ENCODE data around the gene PROKR1.
"Not testable (repeated sequence)": the region's sequence is repeated elsewhere in the genome, so short reads cannot be mapped to it uniquely, and the experiment has no call there.

The PROKR1 gene

GRCh38 chr2:68643011-68643873 is at the start of gene PROKR1:
PROKR1 (plus strand) TSS chr2:68643579; CDS start chr2:68645822, 2,243 bp downstream.
- Histone ChIP-seq H3K9me3 (ENCODE audit: control insufficient read depth, low read depth, low read length) (no peaks in the 10 kb centered on the region), H3K4me1 (ENCODE audit: control insufficient read depth, low read depth, low read length) (peaks cover 3% of the 10 kb centered on the region), H3K4me3 (ENCODE audit: low read length) (peak within 1 kb of the TSS; percentile 68), H3K36me3 (ENCODE audit: control insufficient read depth, low read depth, low read length) (no peaks in the 10 kb centered on the region), H3K27ac (ENCODE audit: low read length) (no peak within 1 kb of the TSS), H3K9ac (ENCODE audit: low read length) (peak within 1 kb of the TSS; percentile 40), H3K27me3 (ENCODE audit: control insufficient read depth, insufficient read depth, low read length) (peaks cover 33% of the 10 kb centered on the region)

DNA sequence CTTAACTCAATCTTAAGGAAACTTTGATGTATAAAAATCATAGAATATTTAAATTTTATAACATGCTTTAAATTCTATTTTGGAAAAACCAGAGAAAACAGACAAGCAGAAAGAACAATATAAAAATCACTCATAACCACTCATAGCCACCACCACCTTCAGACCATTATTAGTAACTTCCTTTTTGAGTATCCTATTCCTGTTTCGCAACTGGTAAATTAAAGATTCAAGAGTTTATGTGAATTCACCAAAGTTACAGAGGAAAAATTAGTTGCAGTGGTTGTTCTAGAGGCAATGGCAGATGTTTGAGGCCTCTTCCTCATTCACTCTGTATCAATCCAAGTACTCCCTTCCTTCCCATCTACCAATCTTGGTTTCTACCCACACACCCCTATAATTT is 49.3 kb upstream of the PROKR1 start:
- H3K9ac ChIP-seq (ENCODE audit: low read length), result no peak overlapping the region
- H3K4me3 ChIP-seq (ENCODE audit: low read length), result no peak overlapping the region
- no peaks in the 10 kb centered on the region for H3K27me3 ChIP-seq (ENCODE audit: control insufficient read depth, insufficient read depth, low read length)
- H3K4me1 ChIP-seq (ENCODE audit: control insufficient read depth, low read depth, low read length), result no peaks in the 10 kb centered on the region
- H3K27ac ChIP-seq (ENCODE audit: low read length), result no peak overlapping the region
- H3K9me3 ChIP-seq (ENCODE audit: control insufficient read depth, low read depth, low read length), result no peaks in the 10 kb centered on the region
- H3K36me3 ChIP-seq (ENCODE audit: control insufficient read depth, low read depth, low read length), result no peaks in the 10 kb centered on the region

DNA sequence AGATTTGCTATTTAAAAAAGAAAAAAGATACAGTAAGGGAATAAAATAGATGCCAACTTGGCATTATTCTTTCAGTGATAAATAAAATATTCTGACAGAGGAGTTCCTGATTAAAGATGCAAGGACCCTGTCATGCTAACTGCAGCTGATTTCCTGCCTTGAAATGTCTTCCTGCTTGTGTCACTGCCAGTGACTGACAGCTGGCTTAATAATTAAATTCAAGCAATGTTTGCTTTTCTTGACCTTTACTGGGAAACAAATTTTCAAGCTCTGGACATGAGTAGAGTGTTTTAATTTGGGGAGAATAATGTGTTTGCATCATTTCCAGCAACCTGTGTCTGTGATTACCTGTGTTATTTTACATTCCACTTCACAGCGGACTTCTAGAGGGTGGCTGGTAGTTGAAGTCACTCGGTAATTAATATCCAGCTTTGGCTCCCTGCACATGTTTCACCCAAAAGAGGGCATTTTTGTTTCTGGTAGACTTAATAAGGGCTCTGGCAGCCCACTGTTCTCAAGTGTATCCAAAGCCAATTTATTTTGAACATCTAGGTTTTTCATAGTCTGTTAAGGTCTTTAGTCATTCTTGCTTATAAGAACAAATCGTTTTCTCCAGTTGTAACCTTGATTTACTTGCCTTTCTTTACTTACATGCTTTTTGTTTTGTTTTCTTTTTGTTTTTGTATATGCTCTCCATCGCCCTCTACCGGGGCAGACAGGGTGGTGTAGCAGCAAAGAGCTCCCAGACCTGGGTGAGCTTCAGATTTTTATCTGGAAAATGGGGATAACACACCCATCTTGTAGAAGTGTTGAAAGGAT is 48.5 kb upstream of the PROKR1 start:
- no peak overlapping the region for H3K4me3 ChIP-seq (ENCODE audit: low read length)
- no peaks in the 10 kb centered on the region for H3K27me3 ChIP-seq (ENCODE audit: control insufficient read depth, insufficient read depth, low read length)
- H3K9me3 ChIP-seq (ENCODE audit: control insufficient read depth, low read depth, low read length), result no peaks in the 10 kb centered on the region
- no peaks in the 10 kb centered on the region for H3K4me1 ChIP-seq (ENCODE audit: control insufficient read depth, low read depth, low read length)
- H3K27ac ChIP-seq (ENCODE audit: low read length), result no peak overlapping the region
- no peak overlapping the region for H3K9ac ChIP-seq (ENCODE audit: low read length)
- H3K36me3 ChIP-seq (ENCODE audit: control insufficient read depth, low read depth, low read length), result no peaks in the 10 kb centered on the region

- not testable (repeated sequence) for H3K9ac ChIP-seq (ENCODE audit: low read length); H3K36me3 ChIP-seq (ENCODE audit: control insufficient read depth, low read depth, low read length); H3K27me3 ChIP-seq (ENCODE audit: control insufficient read depth, insufficient read depth, low read length); H3K9me3 ChIP-seq (ENCODE audit: control insufficient read depth, low read depth, low read length); H3K27ac ChIP-seq (ENCODE audit: low read length); H3K4me3 ChIP-seq (ENCODE audit: low read length); H3K4me1 ChIP-seq (ENCODE audit: control insufficient read depth, low read depth, low read length)
Observed at GRCh38 chr2:68595493-68595785, 47.9 kb upstream of the PROKR1 start.

- H3K4me3 ChIP-seq (ENCODE audit: low read length); H3K9ac ChIP-seq (ENCODE audit: low read length); H3K36me3 ChIP-seq (ENCODE audit: control insufficient read depth, low read depth, low read length); H3K4me1 ChIP-seq (ENCODE audit: control insufficient read depth, low read depth, low read length); H3K27me3 ChIP-seq (ENCODE audit: control insufficient read depth, insufficient read depth, low read length); H3K27ac ChIP-seq (ENCODE audit: low read length): not testable (repeated sequence)
- H3K9me3 ChIP-seq (ENCODE audit: control insufficient read depth, low read depth, low read length), result peaks cover 13% of the 10 kb centered on the region
Observed at GRCh38 chr2:68600495-68600894, 42.9 kb upstream of the PROKR1 start.

DNA sequence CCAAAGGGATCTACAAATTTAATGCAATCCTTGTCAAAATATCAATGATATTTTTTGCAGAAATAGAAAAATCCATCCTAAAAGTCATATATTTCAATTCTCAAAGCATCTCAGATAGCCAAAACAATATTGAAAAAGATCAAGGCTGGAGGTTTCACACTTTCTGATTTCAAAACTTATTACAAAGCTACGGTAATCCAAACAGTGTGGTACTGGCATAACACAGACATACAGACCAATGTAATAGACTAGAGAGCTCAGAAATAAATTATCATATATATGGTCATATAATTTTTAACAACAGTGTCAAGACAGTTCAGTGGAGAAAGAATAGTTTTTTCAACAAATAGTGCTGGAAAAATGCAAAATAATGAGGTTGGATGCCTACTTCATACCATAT is 40.3 kb upstream of the PROKR1 start:
- Histone ChIP-seq H3K9ac (ENCODE audit: low read length) (no peak overlapping the region), H3K9me3 (ENCODE audit: control insufficient read depth, low read depth, low read length) (peaks cover 13% of the 10 kb centered on the region), H3K36me3 (ENCODE audit: control insufficient read depth, low read depth, low read length) (no peaks in the 10 kb centered on the region), H3K4me3 (ENCODE audit: low read length) (no peak overlapping the region), H3K27me3 (ENCODE audit: control insufficient read depth, insufficient read depth, low read length) (no peaks in the 10 kb centered on the region), H3K27ac (ENCODE audit: low read length) (no peak overlapping the region), H3K4me1 (ENCODE audit: control insufficient read depth, low read depth, low read length) (no peaks in the 10 kb centered on the region)

GRCh38 chr2:68604077-68604476 is 39.3 kb upstream of the PROKR1 start:
- Histone ChIP-seq H3K4me1 (ENCODE audit: control insufficient read depth, low read depth, low read length) (no peaks in the 10 kb centered on the region), H3K27ac (ENCODE audit: low read length) (no peak overlapping the region), H3K4me3 (ENCODE audit: low read length) (no peak overlapping the region), H3K9ac (ENCODE audit: low read length) (no peak overlapping the region), H3K27me3 (ENCODE audit: control insufficient read depth, insufficient read depth, low read length) (no peaks in the 10 kb centered on the region), H3K36me3 (ENCODE audit: control insufficient read depth, low read depth, low read length) (no peaks in the 10 kb centered on the region), H3K9me3 (ENCODE audit: control insufficient read depth, low read depth, low read length) (peaks cover 13% of the 10 kb centered on the region)

- H3K9me3 ChIP-seq (ENCODE audit: control insufficient read depth, low read depth, low read length), result peaks cover 13% of the 10 kb centered on the region
- H3K4me1 ChIP-seq (ENCODE audit: control insufficient read depth, low read depth, low read length), result no peaks in the 10 kb centered on the region
- H3K4me3 ChIP-seq (ENCODE audit: low read length), result no peak overlapping the region
- H3K9ac ChIP-seq (ENCODE audit: low read length), result no peak overlapping the region
- no peak overlapping the region for H3K27ac ChIP-seq (ENCODE audit: low read length)
- H3K36me3 ChIP-seq (ENCODE audit: control insufficient read depth, low read depth, low read length), result no peaks in the 10 kb centered on the region
- H3K27me3 ChIP-seq (ENCODE audit: control insufficient read depth, insufficient read depth, low read length), result no peaks in the 10 kb centered on the region
Observed at GRCh38 chr2:68605939-68606338, 37.4 kb upstream of the PROKR1 start.

DNA sequence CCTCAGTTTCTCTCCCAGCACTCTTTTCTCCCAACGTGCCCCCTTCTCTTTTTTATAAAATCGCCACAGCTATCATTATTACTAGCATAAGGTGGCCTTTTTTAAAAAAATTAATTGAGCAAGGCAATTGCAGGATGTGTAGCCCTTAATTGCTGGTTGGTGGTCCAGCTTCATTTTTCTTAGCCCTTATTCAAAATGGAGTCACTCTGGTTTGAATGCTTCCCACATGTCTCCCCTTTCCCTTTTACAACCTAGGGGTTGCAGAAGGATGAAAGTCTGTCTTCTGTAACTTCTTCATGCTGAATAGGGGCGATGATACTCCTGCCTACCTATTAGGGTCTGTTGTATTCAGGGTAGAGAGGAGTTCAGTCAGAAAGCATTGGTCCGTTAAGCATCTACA is 36.6 kb upstream of the PROKR1 start:
- no peak overlapping the region for H3K4me3 ChIP-seq (ENCODE audit: low read length)
- H3K27ac ChIP-seq (ENCODE audit: low read length), result no peak overlapping the region
- no peak overlapping the region for H3K9ac ChIP-seq (ENCODE audit: low read length)
- H3K9me3 ChIP-seq (ENCODE audit: control insufficient read depth, low read depth, low read length), result peaks cover 13% of the 10 kb centered on the region
- H3K27me3 ChIP-seq (ENCODE audit: control insufficient read depth, insufficient read depth, low read length), result no peaks in the 10 kb centered on the region
- H3K36me3 ChIP-seq (ENCODE audit: control insufficient read depth, low read depth, low read length), result no peaks in the 10 kb centered on the region
- no peaks in the 10 kb centered on the region for H3K4me1 ChIP-seq (ENCODE audit: control insufficient read depth, low read depth, low read length)

DNA sequence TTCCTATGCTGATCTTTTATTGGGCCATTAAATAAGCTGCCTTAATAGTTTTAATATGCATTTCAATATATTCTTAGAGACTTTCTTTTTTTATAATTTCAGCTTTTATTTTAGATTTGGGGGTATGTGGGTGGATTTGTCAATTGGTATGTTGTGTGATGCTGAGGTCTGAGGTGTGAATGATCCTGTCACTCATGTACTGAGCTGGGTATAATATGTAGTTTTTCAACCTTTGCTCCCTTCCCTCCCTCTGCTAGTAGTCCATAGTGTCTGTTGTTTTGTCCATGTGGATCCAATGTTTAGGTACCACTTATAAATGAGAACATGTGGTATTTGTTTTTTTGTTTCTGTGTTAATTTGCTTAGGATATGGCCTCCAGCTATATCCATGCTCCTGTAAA is 35.5 kb upstream of the PROKR1 start:
- H3K27me3 ChIP-seq (ENCODE audit: control insufficient read depth, insufficient read depth, low read length), result no peaks in the 10 kb centered on the region
- no peaks in the 10 kb centered on the region for H3K36me3 ChIP-seq (ENCODE audit: control insufficient read depth, low read depth, low read length)
- H3K9me3 ChIP-seq (ENCODE audit: control insufficient read depth, low read depth, low read length), result peaks cover 6% of the 10 kb centered on the region
- H3K27ac ChIP-seq (ENCODE audit: low read length), result no peak overlapping the region
- H3K4me3 ChIP-seq (ENCODE audit: low read length), result no peak overlapping the region
- H3K9ac ChIP-seq (ENCODE audit: low read length), result no peak overlapping the region
- no peaks in the 10 kb centered on the region for H3K4me1 ChIP-seq (ENCODE audit: control insufficient read depth, low read depth, low read length)

DNA sequence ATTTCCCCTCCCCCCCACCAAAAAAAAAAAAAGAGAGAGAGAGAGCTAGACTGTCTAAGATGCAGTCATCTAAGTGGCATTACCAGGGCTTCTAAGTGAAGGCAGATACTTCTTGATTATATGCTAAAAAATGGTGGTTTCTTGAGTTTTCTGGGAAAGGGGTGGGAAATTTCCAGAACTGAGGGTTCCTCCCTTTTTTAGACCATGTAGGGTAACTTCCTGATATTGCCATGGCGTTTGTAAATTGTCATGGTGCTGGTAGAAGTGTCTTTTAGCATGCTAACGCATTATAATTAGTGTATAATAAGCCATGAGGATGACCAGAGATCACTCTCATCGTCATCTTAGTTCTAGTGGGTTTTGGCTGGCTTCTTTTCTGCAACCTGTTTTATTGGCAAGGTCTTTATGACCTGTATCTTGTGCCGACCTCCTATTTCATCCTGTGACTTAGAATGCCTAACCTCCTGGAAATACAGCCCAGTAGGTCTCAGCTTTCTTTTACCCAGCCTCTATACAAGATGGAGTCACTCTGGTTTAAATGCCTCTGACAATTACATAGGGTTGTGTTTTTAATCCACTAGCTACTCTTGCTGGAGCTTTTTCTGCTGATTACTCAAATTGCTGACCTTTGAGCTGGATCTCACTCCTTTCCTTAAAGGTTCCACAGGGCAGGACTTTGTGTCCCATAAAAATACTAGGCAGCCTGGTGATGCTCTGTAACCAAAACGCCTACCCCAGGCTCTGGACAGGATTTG is 30.4 kb upstream of the PROKR1 start:
- no peak overlapping the region for H3K4me3 ChIP-seq (ENCODE audit: low read length)
- H3K9me3 ChIP-seq (ENCODE audit: control insufficient read depth, low read depth, low read length), result no peaks in the 10 kb centered on the region
- no peaks in the 10 kb centered on the region for H3K4me1 ChIP-seq (ENCODE audit: control insufficient read depth, low read depth, low read length)
- H3K27me3 ChIP-seq (ENCODE audit: control insufficient read depth, insufficient read depth, low read length), result no peaks in the 10 kb centered on the region
- H3K27ac ChIP-seq (ENCODE audit: low read length), result no peak overlapping the region
- no peak overlapping the region for H3K9ac ChIP-seq (ENCODE audit: low read length)
- no peaks in the 10 kb centered on the region for H3K36me3 ChIP-seq (ENCODE audit: control insufficient read depth, low read depth, low read length)
